NCI-H460 (cell line): ENCODE results near the gene ADAMTSL2. TPM values are rescaled to one million over a fixed set of nuclear protein-coding genes. Genes with fewer than 3 reads are reported as not detected.

Experiments
- DNase-seq: peaks from one replicate; pipeline ENCODE4 v3.0.0-alpha.2; 2016; ENCODE audit warnings: low read depth; ENCODE audit errors: extremely low read depth
- total RNA-seq: library from RNA; depleted of rRNA; stranded (reverse); fragments of >200 nt; shearing (Covaris generic); gene quantifications from 2 replicates; pipeline ENCODE4 v1.2.3, GENCODE V29; 2014

ADAMTSL2 gene
- total RNA-seq, 1 experiment from 2014 or later = not detected

DNA sequence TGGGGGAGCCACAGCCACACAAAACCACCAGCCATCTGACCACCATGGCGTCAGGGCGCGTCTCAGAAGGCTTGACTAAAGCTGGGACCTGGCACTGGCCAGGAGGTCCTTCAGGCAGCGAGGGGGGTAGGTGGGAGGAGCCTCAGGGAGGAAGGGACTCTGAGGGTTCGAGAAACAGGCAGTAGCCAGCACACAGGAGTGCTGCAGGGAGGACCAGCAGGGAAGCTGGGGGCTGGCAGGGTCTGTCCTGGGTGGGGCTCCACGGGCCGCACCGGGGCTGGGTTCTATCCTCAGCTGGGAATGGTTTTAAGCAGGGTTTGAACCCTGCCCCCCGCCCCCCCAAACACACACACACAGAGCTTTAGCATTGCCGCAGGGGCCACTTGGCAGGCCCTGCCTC lies 67.2 kb downstream of the ADAMTSL2 start:
- DNase-seq = no peak

DNA sequence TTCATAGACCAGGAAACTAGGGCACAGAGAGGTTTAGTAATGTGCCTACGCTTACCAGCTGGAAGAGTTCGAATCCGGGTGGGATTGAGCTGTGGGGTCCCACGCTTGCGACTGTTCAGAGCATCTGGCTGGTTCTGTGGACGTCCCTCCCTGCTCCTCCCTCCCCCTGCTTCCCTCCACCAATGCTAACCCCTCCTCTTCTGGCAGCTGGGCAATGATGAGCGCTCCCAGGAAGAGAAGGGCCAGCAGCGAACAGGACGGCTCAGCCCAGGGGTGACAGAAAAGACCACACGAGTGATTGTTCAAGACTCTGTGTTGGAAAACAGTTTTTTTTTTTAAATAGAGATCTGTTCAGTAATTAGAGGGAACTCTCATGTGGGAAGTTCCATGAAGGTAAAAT lies 67.8 kb downstream of the ADAMTSL2 start:
- no peak for DNase-seq

DNA sequence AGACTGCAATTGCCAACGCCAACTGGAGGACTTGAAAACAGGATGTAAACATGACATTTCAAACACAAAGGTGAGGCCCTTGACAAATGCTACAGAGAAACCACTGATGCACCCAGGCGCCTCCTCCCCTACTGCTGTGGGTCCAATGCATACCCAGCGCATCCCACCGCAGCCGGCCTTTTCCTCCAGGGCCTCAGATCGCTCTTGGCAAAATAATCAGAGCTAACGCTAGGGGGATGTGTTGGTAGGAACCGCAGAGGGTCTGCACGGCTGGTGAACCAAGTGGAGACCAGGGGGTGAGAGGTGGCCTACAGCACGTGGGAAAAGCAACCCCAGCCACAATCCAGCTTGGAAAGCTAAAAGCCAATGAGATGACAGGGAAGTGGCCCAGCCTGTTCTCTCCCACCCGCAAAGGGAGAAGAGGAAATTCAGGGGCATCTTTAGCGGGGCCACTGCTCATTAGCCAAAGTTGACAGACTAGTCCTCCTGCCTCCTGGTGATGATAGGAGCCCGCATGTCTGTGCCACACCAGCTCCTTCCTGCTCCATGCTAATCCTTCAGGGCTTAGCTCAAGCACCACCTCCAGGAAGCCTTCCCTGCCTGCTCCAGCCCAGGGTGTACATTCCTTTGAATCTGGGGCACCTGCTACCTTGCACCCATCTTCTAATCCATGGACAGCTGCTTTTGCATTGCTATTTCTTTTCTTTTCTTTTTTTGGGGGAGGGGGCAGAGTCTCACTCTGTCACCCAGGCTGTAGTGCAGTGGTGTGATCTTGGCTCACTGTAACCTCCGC lies 68.8 kb downstream of the ADAMTSL2 start:
- no peak for DNase-seq

DNA sequence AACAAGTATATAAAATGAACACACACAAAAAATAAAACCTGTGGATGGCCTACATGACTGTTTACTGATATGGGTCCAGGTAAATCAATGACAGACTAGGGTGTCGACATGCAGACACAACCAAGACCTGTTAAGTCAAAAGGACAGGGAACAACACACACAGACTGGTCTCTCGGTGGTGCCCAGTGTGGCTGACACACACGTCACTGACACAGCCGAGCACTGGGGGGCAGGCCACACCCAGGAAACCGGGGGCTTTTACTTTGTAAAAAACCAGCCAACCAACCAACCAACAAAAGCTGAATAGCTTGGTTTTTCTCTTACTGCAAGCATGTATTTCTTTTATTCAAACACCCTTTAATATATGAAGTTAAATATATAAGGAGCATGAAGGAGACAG lies 69.7 kb downstream of the ADAMTSL2 start:
- DNase-seq = no peak

DNA sequence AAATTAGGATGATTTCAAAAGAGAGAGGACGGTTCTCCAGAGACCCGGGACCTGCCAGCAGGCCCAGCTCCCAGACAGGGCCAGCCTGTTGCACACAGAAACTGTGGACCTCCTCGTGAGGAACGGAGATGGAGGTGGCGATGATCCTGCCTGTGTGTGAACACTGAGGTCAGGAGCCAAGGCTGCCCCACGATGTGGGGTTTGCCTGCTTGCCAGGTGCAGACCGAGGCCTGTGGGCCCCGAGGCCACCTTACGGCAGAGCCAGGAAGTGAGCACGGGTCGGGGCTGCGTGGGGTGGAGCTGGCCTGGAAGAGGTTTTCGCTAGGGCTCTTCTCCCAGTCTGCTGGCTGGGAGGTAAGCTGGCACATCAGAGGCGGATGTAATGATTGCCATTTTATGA lies 70.4 kb downstream of the ADAMTSL2 start:
- no peak for DNase-seq

DNA sequence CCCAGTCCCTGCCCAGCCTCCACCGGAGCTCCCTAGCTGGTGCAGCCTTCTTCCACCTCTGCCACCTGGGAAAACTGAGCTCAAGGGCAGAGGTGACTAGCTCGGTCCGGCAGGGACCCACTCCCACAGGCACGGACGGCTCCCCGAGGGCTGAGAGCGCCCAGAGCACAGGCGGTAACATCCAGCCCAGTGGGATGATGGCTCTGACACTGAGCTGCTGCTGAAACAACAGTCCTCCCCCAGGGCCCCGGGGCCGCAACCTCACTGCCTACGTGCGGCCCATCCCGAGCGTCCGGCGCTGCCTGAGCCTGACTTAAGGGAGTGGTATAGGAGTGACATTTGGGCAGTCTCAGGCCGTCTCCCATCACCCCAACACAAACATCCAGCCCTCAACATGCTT lies 70.9 kb downstream of the ADAMTSL2 start:
- no peak for DNase-seq

DNA sequence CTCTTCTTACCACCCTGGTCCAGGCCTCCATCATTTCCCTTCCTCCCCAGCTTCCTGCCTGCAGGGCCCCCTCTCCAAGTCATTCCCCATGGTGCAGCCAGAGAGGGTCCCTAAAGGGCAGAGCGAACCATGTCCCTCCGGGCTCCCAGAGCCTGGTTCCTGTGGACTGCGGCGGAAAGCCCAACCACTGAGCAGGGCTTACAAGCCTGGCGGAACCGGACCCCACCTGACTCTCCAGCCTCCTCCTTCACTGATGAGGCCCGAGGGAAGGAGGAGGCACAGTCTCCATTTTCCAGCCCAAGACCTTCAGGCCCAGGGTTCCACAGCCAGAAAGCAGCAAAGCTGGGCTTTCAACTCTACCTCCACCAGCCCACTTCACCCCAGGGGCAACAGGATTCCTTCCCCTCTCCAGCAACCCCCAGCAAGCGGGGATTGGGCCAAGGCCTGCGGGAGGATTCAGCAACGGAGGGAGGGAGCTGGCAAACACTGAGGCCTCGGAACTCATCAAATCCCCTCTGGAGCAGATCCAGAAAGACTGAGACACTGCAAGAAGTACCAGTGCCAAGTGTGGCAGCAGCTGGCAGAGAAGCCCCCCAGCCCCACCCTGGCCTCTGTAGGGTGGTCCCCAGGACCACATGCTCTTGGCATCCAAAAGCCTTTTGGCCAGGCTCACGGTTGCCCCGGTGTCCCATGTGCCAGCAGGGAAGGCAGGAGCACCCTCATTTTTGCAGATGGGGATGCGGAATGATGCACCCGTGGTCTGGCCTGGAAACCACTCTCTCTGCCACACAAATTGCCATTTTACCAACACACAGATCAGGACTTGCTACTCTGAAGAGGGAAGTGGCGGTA lies 71.6 kb downstream of the ADAMTSL2 start:
- DNase-seq = no peak

DNA sequence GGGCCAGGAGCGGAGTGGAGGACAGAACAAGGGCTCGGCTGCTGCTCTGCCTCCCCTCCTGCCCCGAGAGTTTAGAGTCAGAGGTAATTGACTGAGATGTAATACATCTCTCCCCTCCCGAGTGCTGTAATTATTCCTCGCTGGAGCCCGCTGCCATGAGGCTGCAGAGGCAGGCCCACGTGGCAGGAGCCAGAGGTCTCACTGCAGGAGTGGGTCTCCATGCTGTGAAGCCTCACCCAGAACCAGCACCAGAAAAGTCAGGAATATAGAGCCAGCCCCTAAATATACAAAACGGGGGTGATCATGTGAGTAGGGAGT lies 72.2 kb downstream of the ADAMTSL2 start:
- no peak for DNase-seq

DNA sequence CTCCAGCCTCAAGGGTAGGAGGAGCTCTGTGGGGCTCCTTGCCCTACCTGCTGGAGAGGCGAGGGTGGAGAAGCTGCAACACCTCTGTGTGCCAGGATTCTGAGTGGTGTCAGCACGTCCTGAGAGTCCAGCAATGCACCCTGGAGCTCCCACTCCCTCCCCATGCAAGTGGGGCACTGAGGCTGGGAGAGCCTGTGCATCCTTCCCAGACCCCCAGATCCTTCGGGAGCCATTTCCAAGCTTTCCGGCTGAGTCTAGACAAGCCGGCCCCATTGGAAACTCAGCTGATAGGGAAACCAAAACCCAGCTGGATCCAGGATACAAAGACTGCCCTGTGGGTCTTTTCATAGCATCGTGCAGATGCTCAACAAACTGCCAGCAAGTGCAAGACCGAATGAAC lies 72.9 kb downstream of the ADAMTSL2 start:
- DNase-seq = no peak

DNA sequence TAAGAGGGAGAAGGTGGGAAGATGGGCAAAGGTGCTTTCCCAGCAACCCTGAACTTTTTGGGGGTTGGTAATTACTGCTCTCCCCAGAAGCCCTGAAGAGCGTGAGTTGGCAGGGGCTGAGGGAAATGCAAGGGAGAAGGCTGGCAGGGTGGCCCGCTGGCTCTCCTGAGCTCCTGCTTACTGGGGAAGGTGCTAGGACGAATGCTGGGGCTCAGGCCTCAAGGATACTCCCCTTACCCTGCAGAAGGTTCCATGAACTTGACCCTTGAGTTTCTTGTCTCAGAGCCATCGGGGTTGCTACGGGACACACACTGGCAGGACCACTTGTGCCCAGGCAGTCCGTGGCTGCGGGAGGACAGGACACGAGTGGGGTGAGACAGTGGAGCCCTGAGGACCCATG lies 73.5 kb downstream of the ADAMTSL2 start:
- no peak for DNase-seq

DNA sequence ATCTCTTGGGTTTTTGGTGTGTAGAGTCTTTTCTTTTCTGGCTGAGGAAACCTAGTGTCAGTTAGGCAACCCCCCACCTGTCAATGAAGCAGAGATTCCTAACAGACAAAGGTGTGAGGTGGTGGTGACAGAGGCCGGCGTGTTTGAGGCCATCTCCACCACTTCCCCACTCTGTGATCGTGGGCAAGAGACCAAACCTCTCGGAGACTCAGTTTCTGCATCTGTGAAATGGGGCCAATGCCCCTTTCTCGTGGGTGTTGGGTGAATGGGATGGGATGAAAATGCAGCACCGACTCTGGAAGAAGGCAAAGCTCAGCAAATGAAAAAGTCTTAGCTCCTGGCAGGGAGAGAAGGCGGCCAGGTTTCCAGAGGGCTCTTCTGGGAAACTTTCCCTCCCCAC lies 73.9 kb downstream of the ADAMTSL2 start:
- DNase-seq = no peak

DNA sequence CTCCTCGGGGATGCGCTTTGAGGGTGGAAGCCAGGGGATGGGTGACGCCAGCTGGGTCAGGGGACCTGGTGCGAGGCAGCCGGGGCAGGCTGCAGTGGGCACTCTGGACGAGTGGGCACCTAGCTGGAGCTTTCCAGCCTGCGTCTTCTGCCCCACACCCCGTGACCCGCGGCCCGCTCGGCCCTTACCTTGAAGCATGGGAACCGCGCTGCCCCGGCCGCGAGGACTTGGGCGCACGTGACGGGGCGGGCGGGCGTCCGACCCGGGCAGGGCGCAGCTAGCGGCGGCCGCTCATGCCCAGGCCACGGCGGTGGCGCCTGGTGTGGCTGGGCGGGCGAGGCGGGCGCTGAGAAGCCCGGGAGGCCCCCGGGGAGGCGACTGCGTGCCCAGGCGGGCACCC lies 74.4 kb downstream of the ADAMTSL2 start:
- no peak for DNase-seq

DNA sequence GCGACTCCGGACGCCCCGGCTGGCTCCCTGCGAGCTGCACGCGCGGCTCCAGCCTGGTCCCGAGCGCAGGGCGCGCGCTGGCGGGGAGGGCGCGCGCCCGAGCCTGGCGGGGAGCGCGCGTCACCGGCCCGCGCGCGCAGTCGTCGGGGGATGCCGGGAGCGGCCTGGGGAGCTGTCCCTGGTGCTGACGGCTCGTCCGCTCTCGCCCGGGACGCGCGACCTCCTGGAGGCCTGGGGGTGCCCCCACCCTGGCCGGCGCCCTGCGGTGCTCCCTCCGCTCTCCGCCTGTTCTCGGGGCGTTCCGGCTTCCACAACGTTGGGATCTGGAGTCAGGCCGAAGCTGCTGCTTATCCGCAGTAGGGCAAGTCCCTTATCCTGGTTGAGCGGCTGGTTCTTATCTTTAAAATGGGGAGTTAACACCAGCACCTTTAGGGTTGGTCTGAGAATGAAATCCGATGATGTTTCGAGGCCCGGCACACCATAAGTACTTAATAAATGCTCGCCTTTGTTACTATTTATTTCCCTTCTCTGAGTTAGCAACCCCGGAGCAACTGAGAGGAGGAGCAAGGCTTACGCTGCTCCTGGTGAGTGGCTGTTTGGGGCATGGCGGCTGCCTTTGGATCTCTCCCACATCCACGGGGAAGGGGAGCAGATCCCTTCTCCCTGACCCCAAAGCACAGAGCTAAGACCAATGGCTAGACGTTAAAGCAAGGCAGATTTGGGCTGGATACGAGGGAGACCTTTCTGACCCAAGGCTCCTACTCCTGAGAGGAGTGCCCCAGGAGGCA lies 75.0 kb downstream of the ADAMTSL2 start, which contains the start of gene FAM163B:
Gene FAM163B (minus strand): TSS at position 79 of the 788 bp plus-strand sequence. CDS start 29,166 bp downstream, outside the sequence.
- DNase-seq = peak; percentile 39

DNA sequence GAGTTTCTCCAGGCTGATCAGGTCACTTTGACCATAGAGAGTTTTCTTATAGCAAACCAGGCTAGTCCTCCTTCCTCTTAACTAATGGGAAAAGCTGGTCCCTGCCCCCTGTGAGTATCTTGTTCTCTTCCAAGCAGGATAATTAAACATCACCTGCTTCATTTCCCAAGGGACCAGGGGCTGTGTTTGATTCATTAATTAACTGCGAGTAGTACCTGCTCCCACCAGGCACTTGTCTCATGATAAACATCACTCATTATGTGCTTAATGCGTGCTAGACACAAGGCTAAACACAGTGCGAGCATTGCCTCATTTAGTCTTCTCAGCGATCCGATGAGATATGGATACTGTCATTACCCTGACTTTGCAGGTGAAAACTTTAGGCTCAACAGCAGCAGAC lies 76.3 kb downstream of the ADAMTSL2 start:
- DNase-seq = no peak

DNA sequence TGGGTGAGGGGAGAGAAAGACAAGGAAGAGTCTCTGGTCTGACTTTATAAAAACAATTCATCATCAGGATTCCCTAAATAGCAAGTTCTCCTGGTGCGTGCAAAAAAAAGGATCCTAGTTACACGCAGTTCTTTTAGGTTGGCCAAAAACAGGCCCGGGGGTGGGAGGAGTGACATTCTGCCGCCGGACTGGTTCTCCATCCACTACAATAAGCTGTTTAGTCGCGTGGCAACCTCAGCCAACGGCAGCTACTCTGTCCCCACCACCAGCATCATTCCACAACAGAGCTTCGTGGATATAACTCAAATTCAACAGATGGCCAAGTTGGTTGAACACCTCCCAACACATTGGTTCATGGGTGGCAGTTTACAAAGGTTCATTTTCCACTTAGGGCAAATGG lies 77.5 kb downstream of the ADAMTSL2 start:
- no peak for DNase-seq

DNA sequence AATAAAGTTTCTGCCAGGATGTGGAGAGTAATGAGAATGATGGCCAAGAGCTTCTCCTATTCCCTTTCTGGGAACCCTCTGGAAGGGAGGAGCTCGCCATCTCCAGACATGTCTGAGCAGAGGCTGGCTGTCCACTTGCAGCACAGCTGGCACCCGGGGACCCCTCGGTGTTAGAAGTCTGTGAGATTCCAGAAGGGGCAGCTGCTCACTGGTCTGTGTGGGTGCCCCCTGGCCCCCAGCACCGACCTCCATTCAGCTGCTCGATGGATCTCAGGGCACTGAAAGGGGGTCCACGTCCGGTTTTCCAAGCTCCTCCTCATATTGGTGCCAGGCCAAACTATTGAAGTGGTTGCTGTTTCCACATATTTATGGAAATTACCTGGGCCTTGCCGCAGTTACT lies 78.3 kb downstream of the ADAMTSL2 start:
- DNase-seq = no peak

DNA sequence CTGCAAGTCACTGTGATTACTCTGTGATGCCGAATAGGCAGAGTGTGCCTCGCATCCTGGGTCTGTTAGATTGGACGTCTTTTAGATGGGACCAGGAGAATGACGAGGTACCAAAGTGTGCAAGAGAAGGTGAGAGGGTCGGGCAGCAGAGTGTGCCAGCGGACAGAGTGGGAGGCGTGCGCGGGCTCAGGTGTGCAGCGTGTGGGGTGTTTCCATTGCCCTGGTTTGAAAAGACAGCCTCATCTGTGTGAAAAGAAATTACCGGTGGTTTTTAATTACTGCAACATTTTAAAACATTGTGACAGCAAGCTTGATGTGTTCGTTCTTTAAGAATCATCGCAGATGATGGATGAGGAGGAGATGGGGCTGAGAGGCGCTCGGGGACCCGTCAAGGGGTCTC lies 78.9 kb downstream of the ADAMTSL2 start:
- no peak for DNase-seq

DNA sequence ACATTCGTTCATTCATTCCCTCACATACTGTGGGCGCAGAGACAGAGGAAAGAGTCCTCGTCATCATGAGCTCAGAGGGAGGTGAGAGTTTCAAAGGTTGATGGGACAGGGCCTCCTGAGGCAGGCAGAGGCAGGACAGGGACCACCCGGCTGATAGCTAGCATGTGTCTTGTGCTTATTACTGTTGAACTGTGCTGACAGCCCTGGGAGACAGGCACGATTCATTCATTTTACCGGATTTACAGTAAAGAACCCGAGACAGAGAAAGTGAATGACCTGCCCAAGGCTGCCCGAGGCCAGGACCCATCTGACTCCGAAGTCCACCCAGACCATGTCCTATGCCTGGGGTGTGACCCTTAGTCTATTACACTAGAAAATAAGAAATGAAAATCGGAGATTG lies 79.6 kb downstream of the ADAMTSL2 start:
- no peak for DNase-seq

DNA sequence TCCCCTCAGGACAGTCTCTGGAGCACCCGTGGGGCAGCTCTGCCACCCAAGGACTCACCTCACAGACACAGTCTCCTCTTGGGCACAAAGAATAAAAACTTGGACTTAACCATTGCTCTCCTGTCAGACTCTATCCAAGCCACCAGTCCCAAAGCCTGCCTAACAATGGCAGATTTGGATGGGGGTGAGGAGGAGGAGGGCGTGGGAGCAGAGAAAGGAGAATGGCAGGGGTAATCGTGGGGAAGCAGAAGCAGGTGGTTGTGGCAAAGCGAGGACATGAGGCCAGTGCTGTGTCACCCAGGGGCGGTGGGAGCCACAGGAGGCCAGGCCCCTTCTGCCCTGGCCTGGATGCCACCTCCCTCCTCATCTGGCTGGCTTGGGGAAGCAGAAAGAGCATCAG lies 80.2 kb downstream of the ADAMTSL2 start:
- no peak for DNase-seq

DNA sequence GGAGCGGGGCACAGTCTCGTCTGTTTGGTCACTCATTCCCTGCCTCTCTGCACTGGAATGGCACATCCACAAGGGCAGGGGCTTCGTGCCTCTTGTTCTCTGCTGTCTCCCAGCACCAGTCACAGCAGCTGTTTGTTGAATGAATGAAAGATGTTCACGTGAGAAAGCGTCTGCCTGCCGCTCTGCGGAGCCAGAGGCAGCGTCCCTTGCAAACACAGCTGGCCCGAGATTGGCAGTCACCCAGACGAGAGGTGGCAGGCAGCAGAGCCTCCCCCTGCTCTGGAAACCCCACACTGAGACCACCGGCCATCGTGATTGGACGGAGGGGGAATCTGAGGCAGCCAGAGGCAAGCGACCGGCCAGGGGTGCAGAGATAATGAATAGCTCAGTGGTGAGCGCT lies 80.7 kb downstream of the ADAMTSL2 start:
- DNase-seq = no peak

DNA sequence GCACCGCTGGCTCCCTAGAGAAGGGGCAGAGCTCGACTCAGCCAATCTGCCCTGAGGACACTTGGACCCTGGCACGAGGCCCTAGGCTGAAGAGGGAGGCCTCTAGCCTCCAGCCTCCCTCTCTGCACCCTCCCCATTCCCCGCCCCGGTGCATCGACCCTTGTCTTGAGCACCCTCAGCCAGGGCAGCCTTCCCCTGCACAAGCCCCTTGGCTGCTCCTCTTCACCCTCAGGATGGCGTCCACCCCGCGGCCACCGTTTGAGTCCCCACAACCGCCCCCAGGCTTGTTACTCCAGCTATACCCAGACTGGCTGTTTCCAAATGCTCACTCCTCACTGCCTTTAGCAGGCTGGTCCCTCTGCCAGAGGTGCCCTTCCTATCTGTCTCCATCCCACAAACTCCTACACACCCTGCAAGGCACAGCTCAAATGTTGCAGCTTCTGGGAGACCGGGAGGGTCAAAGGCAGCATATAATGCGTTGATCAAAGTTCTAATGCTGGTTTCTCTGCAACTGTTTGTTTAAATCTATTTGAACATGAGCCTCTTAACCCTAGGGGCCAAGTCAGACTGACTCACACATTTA lies 81.2 kb downstream of the ADAMTSL2 start:
- no peak for DNase-seq
